Measurements from ENCODE around the gene AIP. TPM values are rescaled to one million over a fixed set of nuclear protein-coding genes. Genes with fewer than 3 reads are reported as not detected.
A peak's percentile ranks its signal among the peaks of the same experiment; 100 is the strongest.

The AIP gene
- total RNA-seq, 1 donor from 2014 or later, result 39.5 TPM

- no peak overlapping the region for H3K4me3 Mint-ChIP-seq (ENCODE audit: low read depth)
- DNase-seq (ENCODE audit: low spot score, unreplicated experiment), result no peak
- H3K9me3 Mint-ChIP-seq (ENCODE audit: low read depth), result no peaks in the 10 kb centered on the region
- TF ChIP-seq CTCF (IDR thresholded peaks at IDR 0.05; ENCODE audit: unreplicated experiment), result no peak
- no peaks in the 10 kb centered on the region for H3K27me3 Mint-ChIP-seq
- no peaks in the 10 kb centered on the region for H3K36me3 Mint-ChIP-seq (ENCODE audit: insufficient read depth)
- H3K4me1 Mint-ChIP-seq (ENCODE audit: low read depth), result peaks cover 2% of the 10 kb centered on the region
- H3K27ac Mint-ChIP-seq, result no peak overlapping the region
Observed at GRCh38 chr11:67439321-67440228, 43.3 kb upstream of the AIP start.

GRCh38 chr11:67440229-67441097, 42.4 kb upstream of the AIP start:
- TF ChIP-seq CTCF (IDR thresholded peaks at IDR 0.05; ENCODE audit: unreplicated experiment), result no peak
- Mint-ChIP-seq H3K4me3 (ENCODE audit: low read depth) (no peak overlapping the region), H3K4me1 (ENCODE audit: low read depth) (peaks cover 5% of the 10 kb centered on the region), H3K9me3 (ENCODE audit: low read depth) (no peaks in the 10 kb centered on the region), H3K27me3 (no peaks in the 10 kb centered on the region), H3K27ac (peak overlapping the region; percentile 41), H3K36me3 (ENCODE audit: insufficient read depth) (no peaks in the 10 kb centered on the region)
- DNase-seq (ENCODE audit: low spot score, unreplicated experiment), result no peak

GRCh38 chr11:67441098-67441563, 41.7 kb upstream of the AIP start:
- Mint-ChIP-seq H3K27me3 (no peaks in the 10 kb centered on the region), H3K4me1 (ENCODE audit: low read depth) (peaks cover 5% of the 10 kb centered on the region), H3K4me3 (ENCODE audit: low read depth) (no peak overlapping the region), H3K27ac (no peak overlapping the region), H3K36me3 (ENCODE audit: insufficient read depth) (no peaks in the 10 kb centered on the region), H3K9me3 (ENCODE audit: low read depth) (no peaks in the 10 kb centered on the region)
- TF ChIP-seq CTCF (IDR thresholded peaks at IDR 0.05; ENCODE audit: unreplicated experiment), result no peak
- DNase-seq (ENCODE audit: low spot score, unreplicated experiment), result no peak

- Mint-ChIP-seq H3K4me3 (ENCODE audit: low read depth) (peak overlapping the region; percentile 85), H3K4me1 (ENCODE audit: low read depth) (peaks cover 5% of the 10 kb centered on the region), H3K27me3 (no peaks in the 10 kb centered on the region), H3K36me3 (ENCODE audit: insufficient read depth) (no peaks in the 10 kb centered on the region), H3K27ac (no peak overlapping the region), H3K9me3 (ENCODE audit: low read depth) (no peaks in the 10 kb centered on the region)
- no peak for DNase-seq (ENCODE audit: low spot score, unreplicated experiment)
- TF ChIP-seq CTCF (IDR thresholded peaks at IDR 0.05; ENCODE audit: unreplicated experiment), result no peak
Observed at GRCh38 chr11:67441731-67442351, 41.0 kb upstream of the AIP start.

All from progenitor cell of endocrine pancreas (in vitro differentiated cells).